HT-29 (cell line): Measurements from ENCODE around the gene NEUROD6. TPM values are rescaled to one million over a fixed set of nuclear protein-coding genes. Genes with fewer than 3 reads are reported as not detected.

Experiments
- DNase-seq: peaks from one replicate; pipeline ENCODE4 v3.0.0-alpha.2; 2015; ENCODE audit warnings: low spot score
- total RNA-seq: library from RNA; depleted of rRNA; stranded (reverse); fragments of >200 nt; shearing (Covaris generic); gene quantifications from 2 replicates; pipeline ENCODE4 v1.2.3, GENCODE V29; 2014; rRNA removed

The NEUROD6 gene
- total RNA-seq: not detected in 2 replicates

GRCh38 chr7:31340603-31341002, at the start of gene NEUROD6:
NEUROD6 (minus strand) TSS chr7:31340726; CDS start chr7:31339268, 1,458 bp downstream.
- no peak for DNase-seq

DNA sequence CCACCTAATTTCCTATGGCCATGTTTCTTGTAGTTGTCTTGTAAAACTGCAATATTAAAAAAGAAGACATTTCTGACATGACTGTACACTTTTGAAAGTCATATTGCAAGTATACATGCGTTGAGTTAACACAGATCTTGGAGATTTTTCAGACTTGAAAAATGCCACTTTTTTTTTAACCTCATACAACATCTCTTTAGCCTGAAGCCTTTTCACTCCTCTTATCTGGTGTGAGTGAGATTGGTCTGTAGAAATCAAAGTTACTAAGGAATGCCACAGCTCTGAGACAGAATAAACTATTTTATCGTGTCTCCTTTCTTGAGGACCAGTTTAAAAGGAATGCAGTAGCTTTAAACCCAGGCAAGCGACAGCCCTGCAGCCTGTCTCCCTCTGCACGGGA, 43.9 kb upstream of the NEUROD6 start:
- no peak for DNase-seq

- no peak for DNase-seq
Measured at GRCh38 chr7:31382722-31383121, 42.2 kb upstream of the NEUROD6 start.

DNA sequence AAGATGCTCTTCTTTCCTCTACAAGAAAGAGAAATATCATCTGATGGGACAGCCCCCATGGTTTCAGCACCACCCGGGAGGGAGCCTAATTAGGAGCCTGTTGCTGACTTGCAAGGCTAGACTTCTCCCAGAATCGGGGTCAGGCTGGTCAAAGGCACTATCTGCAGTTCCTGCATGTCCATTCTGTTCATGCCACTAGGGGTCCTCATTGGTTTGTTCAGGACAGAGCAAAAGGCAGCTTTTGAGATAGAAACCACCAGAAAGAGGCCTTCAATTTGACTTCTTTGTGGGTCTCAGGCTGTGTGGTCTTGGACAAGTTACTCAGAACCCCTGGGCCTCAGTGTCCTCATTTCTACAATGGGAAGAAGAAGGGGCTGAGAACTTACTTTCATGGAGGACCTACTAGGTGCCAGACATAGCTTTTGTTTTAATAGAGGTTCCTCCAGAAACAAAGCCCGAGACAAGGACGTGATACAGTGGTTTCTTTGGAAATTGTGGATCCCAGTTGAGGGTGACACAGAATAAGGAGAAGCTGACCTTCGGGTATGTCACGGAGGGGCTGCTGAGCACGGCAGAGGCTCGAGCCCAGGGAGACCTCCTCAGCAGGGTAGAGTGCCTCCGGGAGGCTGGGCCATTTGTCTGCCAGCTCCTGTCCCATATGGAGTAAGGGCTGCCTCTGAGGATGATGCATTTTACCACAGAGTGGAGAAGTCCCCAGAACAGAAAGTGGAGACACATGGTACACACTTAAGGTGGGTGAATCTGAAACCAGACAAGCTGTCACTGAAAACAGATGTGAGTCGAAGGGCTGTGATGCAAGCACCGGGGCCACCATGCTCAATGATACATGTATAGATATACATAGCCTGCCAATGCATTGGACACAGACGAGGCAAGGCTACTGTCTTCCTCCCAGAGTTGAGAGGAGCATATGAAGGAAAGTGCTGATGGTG, 33.1 kb upstream of the NEUROD6 start:
- DNase-seq: peak; percentile 80

DNA sequence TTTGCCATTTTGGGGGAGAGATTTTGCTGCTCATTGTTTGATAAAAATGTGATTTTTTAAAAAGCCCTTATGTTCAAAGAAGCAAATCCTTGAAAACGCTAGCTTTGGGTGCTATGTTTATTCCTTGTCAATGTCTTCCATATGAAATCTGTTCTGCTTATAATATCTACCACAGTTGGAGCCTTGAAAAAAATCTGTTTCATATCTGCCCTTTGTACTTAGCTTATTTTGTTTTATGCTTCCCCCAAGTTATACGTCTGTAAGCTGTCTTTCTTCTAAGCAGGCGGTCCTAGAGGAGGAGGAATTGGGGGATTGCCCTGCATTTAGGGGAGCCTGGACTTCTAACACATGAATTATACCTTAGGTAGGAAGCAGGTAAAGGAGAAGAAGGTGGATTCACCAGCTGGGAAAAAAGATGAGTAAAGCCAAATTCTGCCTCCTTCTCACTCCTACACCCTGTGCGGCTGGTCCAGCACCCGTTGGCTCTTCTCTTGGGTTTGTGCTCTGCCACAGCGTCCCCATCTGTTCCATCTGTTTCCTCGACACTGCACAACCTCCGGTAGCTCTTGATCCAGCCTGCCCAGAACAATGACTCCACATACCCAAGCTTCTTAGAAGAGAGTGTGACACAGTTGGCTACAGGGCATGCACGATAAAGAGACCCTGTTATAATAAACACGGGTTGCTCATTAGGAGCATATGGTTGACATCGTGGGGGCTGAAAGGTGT, 31.9 kb upstream of the NEUROD6 start:
- DNase-seq: no peak

- no peak for DNase-seq
Measured at GRCh38 chr7:31371621-31372020, 31.1 kb upstream of the NEUROD6 start.

GRCh38 chr7:31370609-31371008, 30.1 kb upstream of the NEUROD6 start:
- no peak for DNase-seq

GRCh38 chr7:31368620-31369019, 28.1 kb upstream of the NEUROD6 start:
- DNase-seq: no peak

DNA sequence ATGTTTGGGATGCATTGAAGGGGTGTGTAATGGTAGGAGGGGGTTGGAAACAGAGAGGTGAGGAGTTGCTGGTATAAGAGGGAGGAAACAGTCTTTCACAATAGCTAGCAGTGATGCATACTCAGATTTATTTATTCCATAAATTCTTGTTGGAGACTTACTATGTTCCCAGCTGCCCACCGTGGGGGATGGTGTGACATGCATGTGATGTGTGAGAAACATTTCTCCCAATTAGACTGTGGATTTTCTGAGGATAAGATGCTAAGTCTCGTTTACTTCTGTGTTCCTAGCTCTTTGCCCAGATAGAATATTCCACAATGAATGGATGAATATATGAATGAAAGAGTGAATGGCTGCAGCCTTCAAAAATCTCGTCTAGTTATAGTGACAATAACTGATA, 23.0 kb upstream of the NEUROD6 start:
- DNase-seq: no peak

DNA sequence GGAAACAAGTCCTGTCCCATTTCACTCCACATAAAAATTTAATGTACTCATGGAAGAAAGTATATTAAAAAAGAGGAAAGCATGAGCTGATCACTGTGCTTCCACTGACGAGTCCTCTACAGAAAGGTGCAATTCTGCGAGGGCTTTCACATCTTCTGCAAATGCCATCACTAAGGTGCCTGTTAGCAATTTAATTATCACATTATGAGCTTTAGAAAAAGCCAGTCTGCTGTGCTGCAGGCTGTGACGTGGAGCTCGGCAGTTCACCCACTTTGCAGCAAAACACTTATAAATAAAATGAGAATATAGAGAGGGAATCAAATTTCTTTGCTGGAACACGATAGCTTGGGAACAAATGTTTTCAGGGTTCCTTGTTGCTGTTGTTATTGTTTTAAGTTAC, 22.5 kb upstream of the NEUROD6 start:
- DNase-seq: no peak

DNA sequence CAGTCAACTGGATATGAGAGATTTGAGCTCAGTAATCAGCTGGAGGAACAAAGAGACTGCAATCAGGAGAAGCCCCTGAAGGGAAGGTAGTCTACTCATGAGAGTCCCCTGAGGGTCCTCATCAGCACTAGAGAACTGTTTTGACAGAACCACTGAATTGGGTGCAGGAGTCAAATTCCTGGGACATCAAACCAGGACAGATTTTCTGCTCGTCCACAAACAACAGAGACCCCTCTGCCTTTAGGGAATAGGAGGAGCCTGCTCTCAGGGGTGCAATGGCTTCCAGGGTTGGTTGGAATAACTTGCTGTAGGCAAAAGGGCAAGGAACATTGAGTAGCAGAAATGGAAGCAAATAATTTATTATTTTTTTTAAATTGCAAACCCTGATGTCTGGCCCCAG, 21.9 kb upstream of the NEUROD6 start:
- no peak for DNase-seq

GRCh38 chr7:31358467-31358866, 17.9 kb upstream of the NEUROD6 start:
- DNase-seq: no peak

- no peak for DNase-seq
Measured at GRCh38 chr7:31345421-31345820, 4.9 kb upstream of the NEUROD6 start.

- DNase-seq: no peak
Measured at GRCh38 chr7:31343516-31344305, 3.2 kb upstream of the NEUROD6 start.

GRCh38 chr7:31341141-31341540, 615 bp upstream of the NEUROD6 start:
- DNase-seq: no peak

GRCh38 chr7:31340051-31340450, 475 bp downstream of the NEUROD6 start:
- DNase-seq: no peak

DNA sequence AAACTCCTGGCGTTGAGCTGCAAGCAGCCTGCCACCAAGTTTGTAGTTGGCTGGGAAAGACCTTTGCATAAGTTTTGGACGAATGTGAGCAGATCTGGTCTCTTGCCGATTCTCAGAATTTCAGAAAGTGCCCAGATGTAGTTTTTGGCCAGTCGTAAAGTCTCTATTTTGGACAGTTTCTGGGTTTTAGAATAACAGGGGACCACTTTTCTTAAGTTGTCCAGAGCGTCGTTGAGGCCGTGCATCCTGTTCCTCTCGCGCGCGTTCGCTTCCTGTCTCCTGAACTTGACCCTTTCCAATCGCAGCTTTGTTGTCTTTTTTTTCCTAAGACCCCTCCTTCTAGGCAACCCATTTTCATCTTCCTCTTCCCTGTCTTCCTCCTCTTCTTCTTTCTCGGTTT, 1.8 kb downstream of the NEUROD6 start:
- DNase-seq: no peak

GRCh38 chr7:31337002-31337565, 3.4 kb downstream of the NEUROD6 start:
- DNase-seq: no peak

DNA sequence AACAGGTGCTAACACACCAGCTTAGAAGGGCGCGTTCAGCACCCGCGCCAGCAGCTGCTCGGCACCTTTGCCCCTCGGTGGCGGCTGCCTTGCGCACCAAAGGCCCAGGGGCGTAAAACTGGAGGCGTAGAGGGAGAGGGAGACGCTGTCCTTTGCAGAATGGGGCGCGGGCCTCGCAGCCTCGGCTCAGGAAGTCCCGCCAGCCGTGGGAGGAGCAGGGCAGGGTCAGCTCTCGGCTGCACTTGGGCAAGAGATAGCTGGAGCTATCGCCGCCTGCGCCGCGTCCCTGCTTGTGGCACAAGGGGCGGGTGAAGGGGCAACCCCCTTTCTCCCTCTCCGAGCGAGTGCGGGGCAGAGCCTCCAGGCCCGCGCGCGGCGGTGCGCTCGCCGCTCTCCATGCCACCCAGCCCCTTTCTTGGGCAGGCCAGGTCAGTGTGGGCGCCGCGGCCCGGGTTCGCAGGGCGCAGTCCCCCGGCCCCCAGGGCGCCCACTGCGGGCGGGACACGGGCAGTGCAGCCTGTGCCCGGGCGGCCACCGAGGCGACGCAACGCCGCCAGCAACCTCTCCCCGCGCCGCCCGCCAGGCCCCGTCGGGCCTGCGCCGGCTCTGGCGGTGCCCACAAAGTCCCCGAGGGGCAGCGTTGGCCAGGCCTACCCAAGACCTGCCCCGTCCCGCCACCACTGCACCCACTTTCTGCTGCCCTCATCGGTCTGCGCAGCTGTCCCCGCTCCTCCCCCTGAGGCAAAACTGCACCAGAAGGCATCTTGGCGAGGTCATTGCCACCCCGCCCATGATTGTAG, 4.1 kb downstream of the NEUROD6 start:
- DNase-seq: no peak

DNA sequence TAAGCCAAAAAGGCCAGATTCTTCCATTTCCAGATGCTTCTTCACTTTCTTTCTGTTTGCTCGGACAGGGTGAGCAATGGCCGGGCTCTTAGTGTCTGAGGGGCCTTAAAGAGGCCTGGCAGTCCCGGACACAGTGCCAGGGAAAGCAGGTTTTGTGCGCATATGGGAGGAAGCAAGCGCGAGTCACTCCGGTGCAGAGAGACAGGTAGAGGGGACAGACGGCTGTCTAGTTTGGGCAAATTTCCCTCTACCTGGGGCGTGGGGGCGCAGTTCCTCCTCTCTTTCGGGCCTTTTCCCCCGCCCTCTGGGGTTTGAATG, 4.7 kb downstream of the NEUROD6 start:
- no peak for DNase-seq
